HEK293 (cell line): Measurements from ENCODE around the gene OCA2.

ENCODE experiments used
- ZBTB1 ChIP-seq: fragments of 450-650 bp; formaldehyde crosslinking; IDR thresholded peaks from 2 replicates; pipeline ENCODE4 v1.5.1; 2016; ENCODE audit warnings: missing biosample characterization, missing genetic modification characterization
- ZBTB21 ChIP-seq: fragments of 450-650 bp; formaldehyde crosslinking; IDR thresholded peaks from 2 replicates; pipeline ENCODE4 v1.5.1; 2017; ENCODE audit warnings: missing biosample characterization, missing genetic modification characterization
- ZFP41 ChIP-seq: fragments of 450-650 bp; formaldehyde crosslinking; IDR thresholded peaks from 2 replicates; pipeline ENCODE4 v1.5.1; 2016; ENCODE audit warnings: missing biosample characterization, missing genetic modification characterization, borderline replicate concordance
- ZNF2 ChIP-seq: fragments of 450-650 bp; formaldehyde crosslinking; IDR thresholded peaks from 2 replicates; pipeline ENCODE4 v1.5.1; 2016; ENCODE audit warnings: missing biosample characterization, missing genetic modification characterization
- ZNF274 ChIP-seq, 2 experiments: fragments of 200-500 bp in 1 of 2; fragments of 450-650 bp in 1 of 2; sonication (Bioruptor generic) in 1 of 2; formaldehyde crosslinking in 1 of 2; IDR thresholded peaks; 2 replicates each; pipeline versions ENCODE4 v1.5.1 to v1.6.1; 2014 to 2016; ENCODE audit warnings: borderline replicate concordance in 1 of 2, inconsistent platforms in 1 of 2, low read length in 1 of 2, missing biosample characterization in 1 of 2, missing genetic modification characterization in 1 of 2
- ZNF629 ChIP-seq: fragments of 450-650 bp; formaldehyde crosslinking; IDR thresholded peaks from 2 replicates; pipeline ENCODE4 v1.5.1; 2017; ENCODE audit warnings: missing biosample characterization, missing genetic modification characterization
- ZNF747 ChIP-seq: fragments of 450-650 bp; formaldehyde crosslinking; IDR thresholded peaks from 2 replicates; pipeline ENCODE4 v1.5.1; 2016; ENCODE audit warnings: missing biosample characterization, missing genetic modification characterization
- ZNF791 ChIP-seq: fragments of 450-650 bp; formaldehyde crosslinking; IDR thresholded peaks from 2 replicates; pipeline ENCODE4 v1.5.1; 2016; ENCODE audit warnings: missing biosample characterization, missing genetic modification characterization
- ZNF830 ChIP-seq: fragments of 450-650 bp; IDR thresholded peaks from 2 replicates; pipeline ENCODE4 v1.5.0; 2018; ENCODE audit warnings: missing biosample characterization, missing genetic modification characterization, low read depth, mild to moderate bottlenecking, moderate library complexity
- ZNF837 ChIP-seq: fragments of 450-650 bp; formaldehyde crosslinking; IDR thresholded peaks from 2 replicates; pipeline ENCODE4 v1.5.1; 2016; ENCODE audit warnings: missing biosample characterization, missing genetic modification characterization
- TF ChIP-seq, protein P1 (sequence below): fragments of 450-650 bp; formaldehyde crosslinking; IDR thresholded peaks from 2 replicates; pipeline ENCODE4 v1.5.1; 2016; ENCODE audit warnings: missing biosample characterization, missing genetic modification characterization
- TF ChIP-seq, protein P2 (sequence below): fragments of 450-650 bp; formaldehyde crosslinking; IDR thresholded peaks from 2 replicates; pipeline ENCODE4 v1.5.1; 2016; ENCODE audit warnings: missing biosample characterization, missing genetic modification characterization, low read depth

GRCh38 chr15:28002867-28003266, 96.2 kb downstream of the OCA2 start:
- TF ChIP-seq ZNF837 (tag by site-specific recombination) (no peak), ZNF747 (tag by site-specific recombination) (no peak), ZNF2 (tag by site-specific recombination) (no peak), ZNF830 (tag by site-specific recombination) (no peak), ZBTB1 (tag by site-specific recombination) (no peak), ZFP41 (no peak), ZNF629 (tag by site-specific recombination) (no peak), ZNF791 (no peak), ZBTB21 (tag by site-specific recombination) (no peak), ZNF274 (IDR thresholded peaks at IDR 0.05; ENCODE audit: low read length) (no peak), ZNF274 (tag by site-specific recombination; IDR thresholded peaks at IDR 0.05; ENCODE audit: borderline replicate concordance) (no peak)
- TF ChIP-seq, protein P1, sequence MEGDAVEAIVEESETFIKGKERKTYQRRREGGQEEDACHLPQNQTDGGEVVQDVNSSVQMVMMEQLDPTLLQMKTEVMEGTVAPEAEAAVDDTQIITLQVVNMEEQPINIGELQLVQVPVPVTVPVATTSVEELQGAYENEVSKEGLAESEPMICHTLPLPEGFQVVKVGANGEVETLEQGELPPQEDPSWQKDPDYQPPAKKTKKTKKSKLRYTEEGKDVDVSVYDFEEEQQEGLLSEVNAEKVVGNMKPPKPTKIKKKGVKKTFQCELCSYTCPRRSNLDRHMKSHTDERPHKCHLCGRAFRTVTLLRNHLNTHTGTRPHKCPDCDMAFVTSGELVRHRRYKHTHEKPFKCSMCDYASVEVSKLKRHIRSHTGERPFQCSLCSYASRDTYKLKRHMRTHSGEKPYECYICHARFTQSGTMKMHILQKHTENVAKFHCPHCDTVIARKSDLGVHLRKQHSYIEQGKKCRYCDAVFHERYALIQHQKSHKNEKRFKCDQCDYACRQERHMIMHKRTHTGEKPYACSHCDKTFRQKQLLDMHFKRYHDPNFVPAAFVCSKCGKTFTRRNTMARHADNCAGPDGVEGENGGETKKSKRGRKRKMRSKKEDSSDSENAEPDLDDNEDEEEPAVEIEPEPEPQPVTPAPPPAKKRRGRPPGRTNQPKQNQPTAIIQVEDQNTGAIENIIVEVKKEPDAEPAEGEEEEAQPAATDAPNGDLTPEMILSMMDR (tag by site-specific recombination): no peak
- TF ChIP-seq, protein P2, sequence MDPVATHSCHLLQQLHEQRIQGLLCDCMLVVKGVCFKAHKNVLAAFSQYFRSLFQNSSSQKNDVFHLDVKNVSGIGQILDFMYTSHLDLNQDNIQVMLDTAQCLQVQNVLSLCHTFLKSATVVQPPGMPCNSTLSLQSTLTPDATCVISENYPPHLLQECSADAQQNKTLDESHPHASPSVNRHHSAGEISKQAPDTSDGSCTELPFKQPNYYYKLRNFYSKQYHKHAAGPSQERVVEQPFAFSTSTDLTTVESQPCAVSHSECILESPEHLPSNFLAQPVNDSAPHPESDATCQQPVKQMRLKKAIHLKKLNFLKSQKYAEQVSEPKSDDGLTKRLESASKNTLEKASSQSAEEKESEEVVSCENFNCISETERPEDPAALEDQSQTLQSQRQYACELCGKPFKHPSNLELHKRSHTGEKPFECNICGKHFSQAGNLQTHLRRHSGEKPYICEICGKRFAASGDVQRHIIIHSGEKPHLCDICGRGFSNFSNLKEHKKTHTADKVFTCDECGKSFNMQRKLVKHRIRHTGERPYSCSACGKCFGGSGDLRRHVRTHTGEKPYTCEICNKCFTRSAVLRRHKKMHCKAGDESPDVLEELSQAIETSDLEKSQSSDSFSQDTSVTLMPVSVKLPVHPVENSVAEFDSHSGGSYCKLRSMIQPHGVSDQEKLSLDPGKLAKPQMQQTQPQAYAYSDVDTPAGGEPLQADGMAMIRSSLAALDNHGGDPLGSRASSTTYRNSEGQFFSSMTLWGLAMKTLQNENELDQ: no peak
